Measurements from ENCODE around the gene AFTPH.
A peak's percentile ranks its signal among the peaks of the same experiment; 100 is the strongest.

The AFTPH gene

GRCh38 chr2:64608867-64609226, 84.7 kb downstream of the AFTPH start:
- no peak for TF ChIP-seq CTCF (conservative IDR thresholded peaks at IDR 0.05; ENCODE audit: low read length)
- no peak for DNase-seq (ENCODE audit: low read depth)
- H3K4me3 ChIP-seq (ENCODE audit: low read length): no peak overlapping the region

- peak; percentile 7 for TF ChIP-seq CTCF (conservative IDR thresholded peaks at IDR 0.05; ENCODE audit: low read length)
- peak; percentile 51 for DNase-seq (ENCODE audit: low read depth)
- H3K4me3 ChIP-seq (ENCODE audit: low read length): peak overlapping the region; percentile 42
These were observed 85.3 kb downstream of the AFTPH start for GRCh38 chr2:64609227-64609941.

- DNase-seq (ENCODE audit: low read depth): no peak
- no peak overlapping the region for H3K4me3 ChIP-seq (ENCODE audit: low read length)
- no peak for TF ChIP-seq CTCF (conservative IDR thresholded peaks at IDR 0.05; ENCODE audit: low read length)
These were observed 85.8 kb downstream of the AFTPH start for GRCh38 chr2:64609942-64610281.

- DNase-seq (ENCODE audit: low read depth): no peak
- H3K4me3 ChIP-seq (ENCODE audit: low read length): no peak overlapping the region
- TF ChIP-seq CTCF (conservative IDR thresholded peaks at IDR 0.05; ENCODE audit: low read length): no peak
These were observed 86.3 kb downstream of the AFTPH start for GRCh38 chr2:64610316-64610855.

- TF ChIP-seq CTCF (conservative IDR thresholded peaks at IDR 0.05; ENCODE audit: low read length): no peak
- no peak for DNase-seq (ENCODE audit: low read depth)
- H3K4me3 ChIP-seq (ENCODE audit: low read length): no peak overlapping the region
These were observed 88.6 kb downstream of the AFTPH start for GRCh38 chr2:64612575-64613195.

- no peak for TF ChIP-seq CTCF (conservative IDR thresholded peaks at IDR 0.05; ENCODE audit: low read length)
- peak; percentile 81 for DNase-seq (ENCODE audit: low read depth)
- no peak overlapping the region for H3K4me3 ChIP-seq (ENCODE audit: low read length)
These were observed 89.1 kb downstream of the AFTPH start for GRCh38 chr2:64613276-64613675.

- DNase-seq (ENCODE audit: low read depth): no peak
- no peak for TF ChIP-seq CTCF (conservative IDR thresholded peaks at IDR 0.05; ENCODE audit: low read length)
- H3K4me3 ChIP-seq (ENCODE audit: low read length): no peak overlapping the region
These were observed 91.2 kb downstream of the AFTPH start for GRCh38 chr2:64615192-64615763.

Data from AG10803 (cell line).